Skeletal muscle tissue (tissue), 4 donors: ENCODE results near the gene FOXC1. TPM values are rescaled to one million over a fixed set of nuclear protein-coding genes. Genes with fewer than 3 reads are reported as not detected.

Experiments used
- H3K27ac ChIP-seq: one replicate; pipeline ENCODE4 v1.7.0; 2013; ENCODE audit warnings: mild to moderate bottlenecking, low read depth, low read length, inconsistent platforms
- H3K27me3 ChIP-seq, 3 donors: one replicate each; pipeline ENCODE4 v1.7.0; 2013; ENCODE audit warnings: low read length in 3 of 3; ENCODE audit not compliant: control insufficient read depth in 3 of 3, insufficient read depth in 3 of 3
- H3K36me3 ChIP-seq, 3 donors: one replicate each; pipeline ENCODE4 v1.7.0; 2013; ENCODE audit warnings: low read length in 3 of 3; ENCODE audit not compliant: control insufficient read depth in 3 of 3, insufficient read depth in 3 of 3
- H3K4me1 ChIP-seq, 3 donors: one replicate each; pipeline ENCODE4 v1.7.0; 2013; ENCODE audit warnings: low read length in 3 of 3, mild to moderate bottlenecking in 3 of 3; ENCODE audit not compliant: control insufficient read depth in 3 of 3, insufficient read depth in 3 of 3
- H3K4me3 ChIP-seq, 3 donors: one replicate each; pipeline ENCODE4 v1.7.0; 2013; ENCODE audit warnings: low read length in 3 of 3
- H3K9ac ChIP-seq, 3 donors: one replicate each; pipeline ENCODE4 v1.7.0; 2013; ENCODE audit warnings: low read length in 3 of 3, mild to moderate bottlenecking in 3 of 3, moderate library complexity in 2 of 3, low read depth in 1 of 3
- H3K9me3 ChIP-seq, 3 donors: one replicate each; pipeline ENCODE4 v1.7.0; 2013; ENCODE audit warnings: low read length in 3 of 3; ENCODE audit not compliant: control insufficient read depth in 3 of 3
- total RNA-seq: library from RNA; depleted of rRNA; stranded (reverse); fragments of >200 nt; gene quantifications from one replicate; pipeline ENCODE4 v1.2.3, GENCODE V29; 2014
- donor health status: Osteomylitis.

The FOXC1 gene
- total RNA-seq, 1 donor from 2014 or later = 1.6 TPM

GRCh38 chr6:1611572-1612298, 2.0 kb downstream of the FOXC1 start:
- Histone ChIP-seq H3K27ac (peak overlapping the region; percentile 63), H3K9me3 (no peaks in the 10 kb centered on the region), H3K27me3 (peaks cover 68 to 74% (median 73%) of the 10 kb centered on the region in 3 donors), H3K4me3 (peak overlapping the region; percentile 61 to 76 (median 75)), H3K36me3 (no peaks in the 10 kb centered on the region), H3K9ac (peak overlapping the region; percentile 40 to 64 (median 54)), H3K4me1 (peaks cover 9 to 28% (median 13%) of the 10 kb centered on the region in 3 donors)

GRCh38 chr6:1612299-1612973, 2.7 kb downstream of the FOXC1 start:
- Histone ChIP-seq H3K9me3 (no peaks in the 10 kb centered on the region), H3K4me1 (peaks cover 9 to 24% (median 12%) of the 10 kb centered on the region in 3 donors), H3K27me3 (peaks cover 62 to 72% (median 66%) of the 10 kb centered on the region in 3 donors), H3K36me3 (no peaks in the 10 kb centered on the region), H3K4me3 (peak overlapping the region; percentile 61 to 76 (median 75)), H3K27ac (no peak overlapping the region), H3K9ac (peak overlapping the region in 1 of 3 donors; percentile 64)

- Histone ChIP-seq H3K4me3 (peak overlapping the region in 2 of 3 donors; percentile 30 to 58), H3K27ac (no peak overlapping the region), H3K9me3 (no peaks in the 10 kb centered on the region), H3K9ac (no peak overlapping the region), H3K36me3 (no peaks in the 10 kb centered on the region), H3K4me1 (peaks cover 9 to 19% (median 9%) of the 10 kb centered on the region in 3 donors), H3K27me3 (peaks cover 57 to 67% (median 61%) of the 10 kb centered on the region in 3 donors)
Measured at GRCh38 chr6:1612974-1613306, 3.2 kb downstream of the FOXC1 start.

GRCh38 chr6:1613346-1613687, 3.6 kb downstream of the FOXC1 start:
- peak overlapping the region; percentile 54 to 60 (median 58) for H3K4me3 ChIP-seq
- peaks cover 9 to 15% (median 9%) of the 10 kb centered on the region in 3 donors for H3K4me1 ChIP-seq
- no peaks in the 10 kb centered on the region for H3K9me3 ChIP-seq
- peak overlapping the region in 2 of 3 donors; percentile 23 to 45 for H3K9ac ChIP-seq
- no peak overlapping the region for H3K27ac ChIP-seq
- peaks cover 54 to 64% (median 57%) of the 10 kb centered on the region in 3 donors for H3K27me3 ChIP-seq
- no peaks in the 10 kb centered on the region for H3K36me3 ChIP-seq

- Histone ChIP-seq H3K4me1 (peaks cover 6 to 12% (median 9%) of the 10 kb centered on the region in 3 donors), H3K27ac (peak overlapping the region; percentile 44), H3K9me3 (no peaks in the 10 kb centered on the region), H3K4me3 (peak overlapping the region; percentile 54 to 60 (median 58)), H3K36me3 (no peaks in the 10 kb centered on the region), H3K9ac (peak overlapping the region; percentile 23 to 45 (median 38)), H3K27me3 (peaks cover 48 to 65% (median 51%) of the 10 kb centered on the region in 3 donors)
Measured at GRCh38 chr6:1613688-1614447, 4.2 kb downstream of the FOXC1 start.

- Histone ChIP-seq H3K36me3 (no peaks in the 10 kb centered on the region), H3K9me3 (no peaks in the 10 kb centered on the region), H3K27me3 (peaks cover 44 to 61% (median 50%) of the 10 kb centered on the region in 3 donors), H3K9ac (no peak overlapping the region), H3K4me1 (peaks cover 6 to 12% (median 9%) of the 10 kb centered on the region in 3 donors), H3K27ac (peak overlapping the region; percentile 44), H3K4me3 (peak overlapping the region in 2 of 3 donors; percentile 49 to 58)
Measured at GRCh38 chr6:1614448-1615150, 4.9 kb downstream of the FOXC1 start.

- no peak overlapping the region for H3K9ac ChIP-seq
Measured at GRCh38 chr6:1615151-1615852, 5.6 kb downstream of the FOXC1 start.

GRCh38 chr6:1615853-1616420, 6.2 kb downstream of the FOXC1 start:
- Histone ChIP-seq H3K27ac (no peak overlapping the region), H3K27me3 (peaks cover 53 to 67% (median 58%) of the 10 kb centered on the region in 3 donors), H3K9me3 (no peaks in the 10 kb centered on the region), H3K4me3 (no peak overlapping the region), H3K4me1 (peaks cover 3 to 13% (median 9%) of the 10 kb centered on the region in 3 donors), H3K36me3 (no peaks in the 10 kb centered on the region), H3K9ac (no peak overlapping the region)

More at GRCh38 chr6:1615151-1615852, 5.6 kb downstream of the FOXC1 start:
- Histone ChIP-seq H3K4me1 (peaks cover 6 to 16% (median 9%) of the 10 kb centered on the region in 3 donors), H3K4me3 (no peak overlapping the region), H3K36me3 (no peaks in the 10 kb centered on the region), H3K27me3 (peaks cover 51 to 67% (median 57%) of the 10 kb centered on the region in 3 donors), H3K27ac (no peak overlapping the region), H3K9me3 (no peaks in the 10 kb centered on the region)
